ENCODE measurements around the gene ACTR3.
A peak's percentile ranks its signal among the peaks of the same experiment; 100 is the strongest.

ACTR3 gene

DNA sequence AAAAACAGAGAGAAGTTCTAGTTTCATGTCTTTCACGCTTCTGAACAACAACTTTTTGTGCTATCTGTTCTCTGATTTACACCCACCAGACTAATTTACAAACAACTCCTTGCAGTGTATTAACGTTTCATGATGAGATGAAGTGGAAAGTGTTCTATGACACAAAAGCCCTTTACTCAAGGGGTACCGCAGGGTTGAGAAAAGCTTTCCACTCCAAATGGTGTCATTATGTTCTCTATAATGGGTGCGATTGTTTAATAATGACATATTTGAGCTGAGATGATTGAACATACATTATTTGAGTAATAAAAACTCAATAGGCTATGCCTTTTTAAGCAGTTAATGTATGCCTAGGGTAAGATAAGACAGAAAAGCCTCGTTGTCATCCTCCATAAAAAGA lies 76.3 kb downstream of the ACTR3 start:
- no peak for DNase-seq (ENCODE audit: low spot score)

DNA sequence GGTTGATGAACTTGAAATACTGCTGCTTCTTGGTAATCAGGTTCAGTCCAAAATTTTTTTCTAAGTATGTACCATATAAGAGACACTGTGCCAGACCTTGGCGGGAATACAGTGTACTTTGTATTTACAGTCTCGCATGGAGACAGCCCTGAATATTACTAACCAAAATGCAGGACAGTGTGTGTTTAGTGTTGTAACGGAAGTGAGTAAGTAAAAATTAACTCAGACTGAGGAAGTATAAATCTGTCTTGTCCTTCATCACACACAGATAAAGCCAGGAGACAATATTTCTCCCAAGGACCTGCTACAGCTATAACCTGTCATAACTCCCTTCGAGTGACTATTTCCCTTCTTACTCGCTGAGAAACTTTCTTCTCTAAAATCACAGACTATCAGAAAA lies 76.9 kb downstream of the ACTR3 start:
- peak; percentile 58 for DNase-seq (ENCODE audit: low spot score)

DNA sequence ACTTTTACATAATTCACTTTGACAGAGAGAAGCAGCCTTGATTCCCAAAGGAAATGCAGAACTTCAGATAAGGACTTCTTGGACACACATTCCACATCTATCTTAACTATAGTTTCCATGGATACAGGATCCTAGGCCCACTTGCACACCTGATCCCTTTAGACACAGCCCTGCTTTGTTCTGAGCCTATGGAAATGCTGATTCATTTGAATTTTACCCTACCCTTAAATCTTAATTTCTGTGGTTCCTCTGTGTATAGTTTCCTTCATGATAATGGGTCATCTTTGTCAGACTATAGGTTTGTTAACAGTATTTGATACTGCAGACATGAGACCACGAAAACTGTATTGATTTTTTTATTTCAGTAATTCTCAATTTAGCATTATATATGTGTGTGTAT lies 77.4 kb downstream of the ACTR3 start:
- DNase-seq (ENCODE audit: low spot score) = no peak

DNA sequence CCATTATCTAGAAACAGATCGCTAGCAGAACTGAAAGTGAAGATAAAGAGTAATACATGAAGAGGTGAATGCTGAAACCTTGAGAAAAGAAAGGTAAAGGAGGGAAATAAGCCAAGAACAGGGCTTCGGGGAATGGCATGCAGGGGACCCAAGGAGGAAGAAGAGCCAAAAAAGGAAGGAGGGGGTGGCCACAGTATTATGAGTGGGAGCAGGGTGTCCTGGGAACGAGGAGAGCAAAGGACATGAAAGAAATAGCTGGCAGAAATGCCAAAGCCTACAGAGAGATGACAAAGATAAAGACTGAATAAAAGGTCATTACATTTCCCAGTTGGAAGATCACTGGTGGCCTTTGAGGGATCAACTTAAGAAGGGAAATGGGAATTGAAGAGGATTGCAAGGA lies 82.9 kb downstream of the ACTR3 start:
- no peak for DNase-seq (ENCODE audit: low spot score)

DNA sequence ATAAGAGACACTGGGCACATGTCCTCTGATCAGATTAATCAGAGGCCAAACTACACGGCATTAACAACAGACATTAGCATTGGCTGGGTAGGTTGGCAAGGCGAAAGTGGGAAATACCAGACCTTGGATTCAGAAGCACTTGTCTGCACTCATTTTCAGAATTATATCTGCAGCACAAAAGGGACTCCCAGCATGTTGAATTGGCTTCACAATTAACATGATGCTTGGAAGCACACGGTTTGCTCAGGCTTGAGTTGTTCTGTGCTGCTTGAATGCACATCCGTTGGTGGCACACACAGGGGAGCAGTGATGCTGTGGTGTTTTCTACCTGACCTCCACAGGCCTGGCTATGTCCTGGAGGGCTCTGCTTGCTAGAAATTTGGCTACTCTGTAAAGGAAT lies 83.9 kb downstream of the ACTR3 start:
- no peak for DNase-seq (ENCODE audit: low spot score)

DNA sequence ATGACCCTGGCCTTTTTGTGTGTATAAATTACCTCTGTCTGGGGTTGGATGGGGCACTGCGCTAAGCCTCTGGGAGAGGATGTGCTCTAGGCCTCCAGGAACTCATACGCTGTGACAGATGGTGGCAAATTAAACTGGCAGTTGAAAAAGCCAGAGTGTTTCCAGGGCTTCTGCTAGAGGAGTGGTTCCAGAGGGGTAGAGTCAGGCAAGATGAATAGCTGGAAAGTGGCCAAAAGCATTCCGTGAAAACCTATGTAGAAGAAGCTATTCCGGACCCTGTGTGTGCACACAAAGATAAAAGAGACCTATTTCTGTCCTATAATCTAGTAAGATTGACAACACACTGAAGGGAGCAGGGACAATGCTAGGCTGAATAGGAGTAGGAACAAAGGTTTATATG lies 84.8 kb downstream of the ACTR3 start:
- no peak for DNase-seq (ENCODE audit: low spot score)

DNA sequence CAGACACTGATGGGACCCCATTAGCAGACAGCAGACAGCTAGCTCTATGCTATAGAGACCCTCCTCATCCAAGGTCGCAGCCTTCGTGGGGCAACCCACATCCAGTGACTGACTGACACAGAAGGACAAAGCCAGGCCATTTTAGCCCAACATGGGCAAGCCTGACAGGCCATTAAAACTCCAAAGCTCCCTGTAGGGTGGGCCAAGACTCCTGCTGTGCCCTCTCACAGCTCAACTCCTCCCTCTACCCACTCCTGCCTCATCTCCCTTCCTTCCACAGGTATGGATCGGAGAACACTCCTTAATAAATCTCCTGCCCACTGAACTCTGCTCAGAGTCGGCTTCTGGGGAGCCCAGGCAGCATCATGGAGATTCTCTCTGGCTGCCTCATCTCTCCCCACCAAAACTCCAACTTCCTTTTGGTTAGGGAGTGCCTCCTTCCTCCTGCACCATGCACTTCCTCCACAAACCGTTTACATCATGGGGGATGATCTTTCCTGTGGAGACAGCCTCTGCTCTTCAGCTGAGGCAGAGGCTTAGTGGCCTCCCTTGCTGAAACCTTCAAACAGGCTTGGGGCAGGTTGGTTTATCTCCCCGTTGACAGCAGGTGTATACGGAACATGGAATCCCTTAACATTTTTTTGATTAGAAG lies 86.5 kb downstream of the ACTR3 start:
- DNase-seq (ENCODE audit: low spot score) = no peak

DNA sequence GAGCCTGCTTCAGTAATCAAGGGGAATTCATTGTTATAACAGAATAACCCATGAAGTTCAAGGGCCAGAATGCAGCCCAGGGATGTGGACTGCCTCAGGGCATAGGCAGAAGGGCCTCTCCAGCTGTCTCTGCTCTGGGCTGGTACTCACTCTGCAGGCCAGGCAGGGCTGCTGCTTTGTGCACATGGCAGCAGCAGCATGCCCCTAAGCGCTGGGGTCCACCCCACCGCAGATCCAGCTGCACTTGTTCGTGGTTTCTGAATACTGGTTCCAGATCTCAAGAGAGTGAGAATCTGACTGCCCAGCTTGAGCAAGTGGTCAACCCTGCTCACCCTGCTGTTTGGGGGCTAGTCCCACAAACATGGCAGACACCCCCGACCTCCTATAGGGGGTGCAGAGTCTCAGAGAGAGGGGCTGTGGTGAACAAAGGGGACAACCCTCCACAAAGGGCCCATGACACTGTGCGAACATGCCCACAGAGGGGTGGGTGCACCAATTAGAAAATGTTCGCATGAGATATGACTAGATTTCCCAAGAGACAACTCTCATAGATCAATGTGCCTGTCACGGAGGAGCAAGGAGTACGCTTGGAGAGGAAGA lies 87.3 kb downstream of the ACTR3 start:
- peak; percentile 44 for DNase-seq (ENCODE audit: low spot score)

DNA sequence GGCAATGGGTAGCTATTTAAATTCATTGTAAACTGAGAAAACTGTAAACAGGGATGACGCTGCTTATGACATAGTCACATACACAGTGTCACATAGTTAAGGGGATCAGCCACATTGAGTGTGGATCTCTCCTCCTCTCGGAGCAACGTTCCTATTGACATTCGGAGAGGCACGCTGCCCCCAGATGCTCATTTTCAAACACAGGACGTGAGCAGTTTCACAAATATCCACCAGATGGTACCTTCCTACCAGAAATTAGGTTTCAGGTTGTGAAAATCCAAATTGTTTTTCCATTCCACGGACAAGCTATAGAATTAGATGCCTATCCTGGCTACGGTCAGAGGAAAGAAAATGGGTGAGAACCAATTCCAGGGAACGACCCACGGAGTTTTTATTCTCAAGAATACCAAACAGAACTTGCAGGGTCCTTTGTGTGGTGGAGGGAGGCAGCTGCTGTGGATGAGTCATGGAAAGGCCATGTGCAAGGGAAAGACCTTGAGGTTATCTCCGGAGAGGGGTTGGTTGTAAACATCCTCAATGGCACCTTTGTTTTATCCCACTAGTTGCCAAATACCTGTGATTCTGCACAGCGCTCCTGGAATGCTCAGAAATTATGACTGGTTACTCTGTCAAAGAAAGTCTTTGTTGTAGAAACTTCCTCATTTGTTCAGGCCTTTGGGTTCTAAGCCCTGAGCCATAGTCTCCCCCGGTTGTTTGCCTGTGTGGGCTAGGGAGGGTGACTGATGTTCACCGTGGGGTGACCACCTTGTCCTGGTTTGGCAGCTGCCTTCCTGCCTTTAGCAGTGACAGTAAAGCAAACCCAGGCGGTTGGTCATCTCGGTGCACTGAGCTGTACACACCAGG lies 88.0 kb downstream of the ACTR3 start:
- peak; percentile 92 for DNase-seq (ENCODE audit: low spot score)

DNA sequence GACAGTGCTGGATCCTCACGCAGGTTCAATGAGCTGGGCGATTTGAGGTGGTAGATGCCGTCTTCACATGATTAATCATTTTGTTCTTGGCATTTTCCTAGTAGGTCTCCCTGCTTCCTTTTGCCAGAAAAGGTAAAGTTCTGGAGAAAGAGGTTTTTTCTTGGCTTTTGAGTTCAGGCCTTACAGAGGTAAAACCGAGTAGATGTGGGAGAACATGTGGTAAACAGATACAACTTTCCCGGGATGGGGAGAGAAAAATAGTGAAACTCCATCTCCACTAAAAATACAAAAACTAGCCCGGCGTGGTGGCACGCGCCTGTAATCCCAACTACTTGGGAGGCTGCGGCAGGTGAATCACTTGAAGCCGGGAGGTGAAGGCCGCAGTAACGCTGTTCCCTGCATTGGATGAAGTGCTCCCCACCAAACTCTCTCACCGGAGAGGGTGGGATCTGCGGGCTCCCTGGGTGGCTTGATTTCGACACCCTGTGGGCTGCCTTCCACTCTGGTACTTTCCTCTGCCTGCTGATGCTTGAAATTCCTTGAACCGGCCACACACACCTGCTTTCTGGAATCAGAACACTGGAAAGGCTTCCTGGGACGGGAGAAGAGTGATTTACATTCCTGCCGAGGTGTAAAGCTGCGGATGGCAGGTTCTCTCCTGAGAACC lies 88.8 kb downstream of the ACTR3 start:
- DNase-seq (ENCODE audit: low spot score) = peak; percentile 79

DNA sequence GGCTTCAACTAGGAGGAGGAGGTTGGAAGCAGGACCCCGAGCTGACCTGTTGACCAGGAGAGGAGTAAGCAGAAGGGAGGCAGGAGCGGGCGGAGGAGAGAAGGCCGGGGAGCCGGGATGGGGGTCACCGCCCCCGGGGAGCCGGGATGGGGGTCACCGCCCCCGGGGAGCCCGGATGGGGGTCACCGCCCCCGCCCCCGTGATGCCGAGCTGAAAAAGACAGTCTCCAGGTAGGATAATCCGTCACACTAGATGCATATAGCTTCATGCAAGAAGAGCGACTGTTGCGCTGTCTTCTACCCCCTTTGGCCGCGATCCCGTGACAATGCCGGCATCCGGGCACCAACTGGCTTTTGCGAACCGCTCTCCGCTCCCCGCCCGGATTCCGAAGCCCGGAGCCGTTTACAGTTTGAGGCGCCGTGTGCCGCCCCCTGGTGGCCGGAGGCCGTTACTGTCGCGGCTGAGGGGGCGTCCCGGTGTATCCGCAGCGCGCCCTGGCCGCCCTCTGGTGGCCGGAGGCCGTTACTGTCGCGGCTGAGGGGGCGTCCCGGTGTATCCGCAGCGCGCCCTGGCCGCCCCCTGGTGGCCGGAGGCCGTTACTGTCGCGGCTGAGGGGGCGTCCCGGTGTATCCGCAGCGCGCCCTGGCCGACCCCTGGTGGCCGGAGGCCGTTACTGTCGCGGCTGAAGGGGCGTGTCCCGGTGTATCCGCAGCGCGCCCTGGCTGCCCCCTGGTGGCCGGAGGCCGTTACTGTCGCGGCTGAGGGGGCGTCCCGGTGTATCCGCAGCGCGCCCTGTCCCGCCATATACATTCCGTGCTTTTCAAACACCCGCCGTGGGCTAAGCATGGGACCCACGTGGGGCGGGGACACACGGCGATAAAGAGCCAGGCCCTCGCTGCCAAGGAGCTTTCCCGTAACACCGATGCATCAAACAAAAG lies 89.6 kb downstream of the ACTR3 start:
- DNase-seq (ENCODE audit: low spot score) = no peak

DNA sequence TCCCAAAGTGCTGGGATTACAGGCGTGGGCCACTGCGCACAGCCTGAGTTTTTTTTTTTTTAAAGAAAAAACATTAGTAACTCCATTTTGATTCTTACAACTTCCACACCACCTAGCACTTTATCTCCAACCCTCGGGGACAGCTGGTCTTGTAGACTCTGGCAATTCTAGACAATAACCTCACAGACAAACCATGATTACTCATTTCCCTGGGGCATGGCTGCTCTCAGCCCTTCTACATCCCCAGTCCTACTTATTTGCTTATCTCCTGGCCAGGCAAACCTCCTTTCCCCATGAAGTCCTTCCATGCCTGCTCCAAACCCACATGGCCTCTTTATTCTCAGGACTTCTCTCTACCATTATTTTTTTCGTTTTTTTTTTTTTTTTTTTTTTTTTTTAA lies 91.1 kb downstream of the ACTR3 start:
- no peak for DNase-seq (ENCODE audit: low spot score)

DNA sequence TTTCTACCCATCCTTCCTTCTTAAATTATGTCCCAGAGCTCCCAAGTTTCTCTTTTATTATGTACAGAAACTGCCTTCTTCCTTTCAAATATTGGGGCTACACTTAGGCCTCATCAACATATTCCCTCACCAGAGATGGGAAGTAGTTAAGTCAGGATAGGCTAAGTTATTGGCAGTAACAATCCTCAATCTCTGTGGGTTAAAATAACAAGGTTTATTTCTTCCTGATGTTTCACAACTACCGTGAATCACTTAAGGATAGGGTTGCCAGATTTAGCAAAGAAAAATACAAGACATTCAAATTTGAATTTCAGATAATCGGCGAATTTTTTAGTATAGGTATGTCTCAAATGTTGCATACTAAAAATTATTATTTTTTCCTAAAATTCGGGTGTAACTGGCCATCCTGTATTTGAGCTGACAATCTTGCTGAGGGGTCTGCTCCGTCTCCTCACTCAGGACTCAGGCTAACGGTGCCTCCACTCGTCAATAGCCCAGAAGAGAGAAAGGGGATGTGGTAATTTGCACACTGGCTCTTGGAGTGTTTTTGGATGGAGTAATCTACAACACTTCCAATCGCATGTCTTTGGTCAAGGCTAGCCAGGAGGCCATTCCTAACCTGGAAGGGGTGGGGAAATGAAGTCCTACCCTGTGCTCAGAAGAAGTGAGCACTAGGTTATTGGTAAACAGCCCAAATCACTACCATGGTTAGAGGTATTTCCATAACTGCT lies 91.7 kb downstream of the ACTR3 start:
- DNase-seq (ENCODE audit: low spot score) = no peak

DNA sequence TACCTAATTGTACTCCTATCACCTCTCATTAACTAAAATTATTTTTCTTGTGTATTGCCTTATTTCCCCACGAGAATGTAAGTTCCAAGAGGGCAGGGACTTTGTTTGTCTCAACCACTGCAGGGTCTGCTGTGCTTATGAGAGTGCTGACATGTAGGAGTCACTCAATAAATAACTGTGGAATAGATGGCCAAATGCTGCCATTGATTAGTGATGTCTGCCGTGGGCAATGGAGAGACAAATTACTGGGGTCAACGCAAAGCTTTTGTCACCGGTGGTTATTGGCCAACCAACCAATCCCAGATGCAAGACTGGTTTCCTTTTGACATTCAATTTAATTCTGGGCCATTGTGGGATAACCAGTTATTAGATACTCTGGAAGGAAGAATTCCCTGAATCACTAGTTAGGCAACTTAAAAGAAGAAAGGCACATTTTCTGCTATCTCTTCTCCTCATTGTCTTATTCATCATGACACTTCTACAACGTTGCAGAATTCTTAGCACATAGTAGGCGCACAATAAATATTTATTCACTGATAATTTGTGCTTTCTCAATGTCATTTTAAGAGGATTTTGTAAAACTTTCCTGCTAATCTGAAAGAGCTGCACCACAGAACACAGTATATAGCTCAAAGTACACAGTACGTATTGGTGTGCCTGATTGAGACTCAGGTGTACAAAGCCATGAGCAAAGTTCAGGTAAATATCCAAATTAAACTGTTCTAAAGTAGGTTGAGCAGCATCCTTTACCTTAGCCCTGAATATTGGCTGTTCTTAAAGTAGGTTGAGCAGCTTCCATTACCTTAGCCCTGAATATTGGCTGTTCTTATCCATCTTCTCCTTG lies 95.9 kb downstream of the ACTR3 start:
- DNase-seq (ENCODE audit: low spot score) = no peak

DNA sequence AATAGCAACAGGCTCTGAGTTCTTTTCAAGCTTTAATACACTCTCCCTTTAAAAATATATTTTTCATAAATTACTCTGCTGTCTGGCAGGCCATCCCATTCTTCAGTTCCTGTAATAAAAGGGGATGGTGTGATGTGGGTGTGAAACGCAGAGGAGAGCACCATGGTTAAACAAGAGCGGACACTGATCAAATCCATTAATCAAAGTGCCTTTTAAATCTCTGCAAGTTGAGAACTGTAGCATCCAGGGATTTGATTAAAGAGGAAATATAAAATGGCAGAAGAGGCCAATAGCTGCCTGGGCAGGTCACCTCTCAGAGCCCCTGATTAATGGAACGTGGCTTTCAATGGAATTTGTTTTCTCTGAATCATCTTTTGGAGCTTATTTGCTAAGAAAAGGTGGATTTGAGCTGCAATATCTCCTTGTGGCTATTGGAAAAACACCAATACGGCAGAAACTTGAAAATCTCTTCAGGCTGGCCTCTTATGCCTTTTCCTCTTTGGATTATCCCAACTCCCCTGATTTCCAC lies 96.9 kb downstream of the ACTR3 start:
- no peak for DNase-seq (ENCODE audit: low spot score)

DNA sequence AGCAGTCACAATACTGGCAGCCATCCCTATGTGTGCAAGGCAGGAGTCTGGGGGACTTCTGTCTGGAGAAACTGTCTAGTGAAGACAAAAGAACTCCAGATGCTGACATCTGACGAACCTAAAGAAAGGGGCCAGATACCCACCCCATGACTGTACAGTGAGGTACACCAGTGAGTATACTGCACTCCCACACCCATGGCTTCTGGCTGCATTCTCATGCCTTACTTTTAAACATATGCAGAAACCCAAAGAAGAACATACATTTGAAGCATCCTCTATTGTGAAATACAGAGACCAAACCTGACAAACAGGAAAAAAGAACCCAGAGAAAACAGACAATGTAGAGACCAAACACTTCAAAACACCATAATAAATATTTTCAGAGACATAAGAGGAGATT lies 102.2 kb downstream of the ACTR3 start:
- DNase-seq (ENCODE audit: low spot score) = no peak

DNA sequence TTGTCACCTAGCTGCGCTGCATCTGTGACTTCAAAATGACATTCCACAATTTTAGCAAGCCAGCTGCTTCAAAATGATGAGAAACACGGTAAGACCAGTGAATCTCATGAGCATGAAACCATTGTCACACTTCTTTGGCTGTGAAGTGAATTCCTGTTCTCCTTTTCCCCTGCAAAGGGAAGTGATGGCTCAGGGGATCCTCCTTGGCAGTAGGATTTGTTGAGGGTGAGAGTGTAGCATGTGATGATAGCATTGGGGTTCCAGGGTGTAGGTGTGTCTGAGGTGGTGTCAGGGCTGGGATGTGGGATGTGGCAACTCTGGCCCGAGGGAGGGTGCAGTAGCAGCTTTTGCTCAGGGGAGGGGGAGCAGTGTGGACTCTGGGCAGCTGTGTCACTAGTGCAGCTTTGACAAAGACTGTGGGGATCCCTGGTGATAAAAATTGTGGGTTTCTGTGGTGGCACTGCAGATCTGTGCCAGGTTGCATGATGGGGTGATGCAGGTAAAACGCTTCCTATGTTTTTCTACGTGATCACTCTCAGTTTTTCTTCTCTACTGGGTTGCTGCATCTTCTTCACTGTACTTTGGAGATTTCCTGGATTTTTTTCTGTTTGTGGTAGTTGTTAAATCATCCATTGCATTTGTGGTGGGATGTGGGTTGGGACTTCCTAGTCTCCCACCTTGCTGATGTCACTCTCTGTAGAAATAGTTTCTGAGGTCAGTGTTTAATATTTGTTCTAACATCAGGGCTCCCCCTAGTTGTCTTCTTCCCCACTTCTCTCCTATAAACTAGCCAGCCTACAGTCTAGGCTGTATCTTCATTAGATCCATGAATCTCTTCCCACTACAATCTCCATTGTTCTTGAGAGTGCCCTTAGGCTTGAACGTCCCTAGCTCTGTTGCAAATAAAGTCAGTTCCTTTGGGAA lies 107.0 kb downstream of the ACTR3 start:
- DNase-seq (ENCODE audit: low spot score) = no peak

DNA sequence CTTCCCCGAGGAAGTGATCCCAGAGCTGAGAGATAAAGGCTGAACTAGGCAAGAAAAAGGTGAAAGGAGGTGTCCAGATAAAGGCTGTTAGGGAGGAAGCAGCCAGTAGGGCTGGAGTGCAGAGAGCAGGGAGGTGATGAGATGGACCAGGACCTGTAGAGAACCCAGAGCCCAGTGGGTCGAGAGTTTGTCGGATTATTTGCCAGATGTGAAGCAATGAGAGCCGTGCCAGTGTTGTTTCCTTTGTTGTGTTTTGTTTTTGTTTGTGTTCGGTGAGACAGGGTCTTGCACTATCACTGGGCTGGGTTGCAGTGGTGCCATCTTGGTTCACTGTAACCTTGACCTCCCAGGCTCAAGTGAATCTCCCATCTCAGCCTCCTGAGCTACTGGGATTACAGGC lies 111.3 kb downstream of the ACTR3 start:
- DNase-seq (ENCODE audit: low spot score) = no peak

DNA sequence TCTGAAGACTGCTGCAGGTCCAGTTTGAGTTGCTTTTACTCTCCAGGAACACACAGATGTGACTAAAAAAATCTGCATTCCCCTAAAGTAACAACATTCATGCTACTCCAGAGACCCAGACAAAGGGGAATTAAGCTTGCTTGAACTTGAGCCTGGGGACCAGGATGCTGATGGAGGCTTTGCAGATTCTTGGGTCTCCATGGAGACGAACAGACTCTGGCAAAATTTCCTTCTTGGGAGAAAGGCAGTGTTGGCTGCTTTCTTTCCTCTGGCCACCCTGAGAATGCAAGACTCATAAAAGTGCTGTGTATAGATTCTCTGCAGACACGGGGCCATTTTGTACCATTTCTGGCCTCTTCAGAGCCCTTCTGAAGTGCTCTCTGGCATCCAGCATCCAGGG lies 112.0 kb downstream of the ACTR3 start:
- DNase-seq (ENCODE audit: low spot score) = no peak

Measured in kidney tubule cell (primary cell).